Memory B cell (primary cell): ENCODE measurements around the gene GRB2.

Experiments
- ATAC-seq: fragments of 150-1000 bp; cut with Tn5 transposase; 2 replicates; pipeline ENCODE4 v1.10.0; 2021; ENCODE audit warnings: low read depth, mild to moderate bottlenecking, moderate library complexity
- DNase-seq, 2 donors: peaks; one replicate each; pipeline ENCODE4 v3.0.0; 2022; ENCODE audit warnings: low spot score in 2 of 2
- H3K27ac Mint-ChIP-seq: one replicate; pipeline ENCODE4 v1.8.0; 2022; ENCODE audit warnings: mild to moderate bottlenecking, moderate library complexity, mixed read lengths
- H3K27me3 Mint-ChIP-seq: one replicate; pipeline ENCODE4 v1.8.0; 2022; ENCODE audit warnings: mixed read lengths
- H3K36me3 Mint-ChIP-seq: one replicate; pipeline ENCODE4 v1.8.0; 2022; ENCODE audit warnings: mild to moderate bottlenecking, mixed read lengths
- H3K4me1 Mint-ChIP-seq: one replicate; pipeline ENCODE4 v1.8.0; 2022; ENCODE audit warnings: mixed read lengths
- H3K4me3 Mint-ChIP-seq: one replicate; pipeline ENCODE4 v1.8.0; 2022; ENCODE audit warnings: mild to moderate bottlenecking, moderate library complexity, mixed read lengths
- H3K9me3 Mint-ChIP-seq: one replicate; pipeline ENCODE4 v1.8.0; 2022; ENCODE audit warnings: mixed read lengths

Gene GRB2

GRCh38 chr17:75321506-75321905 lies 84.0 kb downstream of the GRB2 start:
- H3K4me1 Mint-ChIP-seq = peaks cover 43% of the 10 kb centered on the region
- H3K4me3 Mint-ChIP-seq = no peak overlapping the region
- ATAC-seq (no peak), DNase-seq (no peak)
- H3K27ac Mint-ChIP-seq = peak overlapping the region; percentile 96
- H3K36me3 Mint-ChIP-seq = peaks cover 16% of the 10 kb centered on the region
- no peaks in the 10 kb centered on the region for H3K9me3 Mint-ChIP-seq
- H3K27me3 Mint-ChIP-seq = no peaks in the 10 kb centered on the region

GRCh38 chr17:75319904-75320691 lies 85.4 kb downstream of the GRB2 start:
- DNase-seq = no peak
- peak overlapping the region; percentile 64 for H3K4me3 Mint-ChIP-seq
- H3K27ac Mint-ChIP-seq = peak overlapping the region; percentile 96
- no peaks in the 10 kb centered on the region for H3K9me3 Mint-ChIP-seq
- peaks cover 14% of the 10 kb centered on the region for H3K36me3 Mint-ChIP-seq
- peaks cover 37% of the 10 kb centered on the region for H3K4me1 Mint-ChIP-seq
- H3K27me3 Mint-ChIP-seq = no peaks in the 10 kb centered on the region
- ATAC-seq = peak; percentile 60

- H3K36me3 Mint-ChIP-seq = peaks cover 14% of the 10 kb centered on the region
- ATAC-seq = no peak
- peak overlapping the region; percentile 41 for H3K4me3 Mint-ChIP-seq
- peak overlapping the region; percentile 96 for H3K27ac Mint-ChIP-seq
- H3K27me3 Mint-ChIP-seq = no peaks in the 10 kb centered on the region
- no peak for DNase-seq
- H3K4me1 Mint-ChIP-seq = peaks cover 40% of the 10 kb centered on the region
- no peaks in the 10 kb centered on the region for H3K9me3 Mint-ChIP-seq
Measured at GRCh38 chr17:75318615-75319222, 86.8 kb downstream of the GRB2 start.

GRCh38 chr17:75318211-75318610 lies 87.3 kb downstream of the GRB2 start:
- Mint-ChIP-seq H3K27me3 (no peaks in the 10 kb centered on the region), H3K4me3 (peak overlapping the region; percentile 11), H3K4me1 (peaks cover 39% of the 10 kb centered on the region), H3K36me3 (peaks cover 13% of the 10 kb centered on the region), H3K9me3 (no peaks in the 10 kb centered on the region), H3K27ac (peak overlapping the region; percentile 96)
- ATAC-seq = no peak
- no peak for DNase-seq

GRCh38 chr17:75317671-75318070 lies 87.8 kb downstream of the GRB2 start:
- H3K27ac Mint-ChIP-seq = peak overlapping the region; percentile 84
- H3K4me1 Mint-ChIP-seq = peaks cover 42% of the 10 kb centered on the region
- peaks cover 10% of the 10 kb centered on the region for H3K36me3 Mint-ChIP-seq
- H3K27me3 Mint-ChIP-seq = no peaks in the 10 kb centered on the region
- DNase-seq (no peak), ATAC-seq (no peak)
- no peaks in the 10 kb centered on the region for H3K9me3 Mint-ChIP-seq
- no peak overlapping the region for H3K4me3 Mint-ChIP-seq

GRCh38 chr17:75316253-75316652 lies 89.2 kb downstream of the GRB2 start:
- H3K9me3 Mint-ChIP-seq = no peaks in the 10 kb centered on the region
- no peak overlapping the region for H3K4me3 Mint-ChIP-seq
- peak overlapping the region; percentile 87 for H3K27ac Mint-ChIP-seq
- H3K36me3 Mint-ChIP-seq = peaks cover 10% of the 10 kb centered on the region
- H3K27me3 Mint-ChIP-seq = no peaks in the 10 kb centered on the region
- DNase-seq (no peak), ATAC-seq (no peak)
- peaks cover 47% of the 10 kb centered on the region for H3K4me1 Mint-ChIP-seq

- peaks cover 10% of the 10 kb centered on the region for H3K36me3 Mint-ChIP-seq
- no peaks in the 10 kb centered on the region for H3K27me3 Mint-ChIP-seq
- no peak for ATAC-seq
- no peak for DNase-seq
- peaks cover 47% of the 10 kb centered on the region for H3K4me1 Mint-ChIP-seq
- no peaks in the 10 kb centered on the region for H3K9me3 Mint-ChIP-seq
- peak overlapping the region; percentile 87 for H3K27ac Mint-ChIP-seq
- H3K4me3 Mint-ChIP-seq = no peak overlapping the region
Measured at GRCh38 chr17:75315541-75316243, 89.8 kb downstream of the GRB2 start.

- H3K9me3 Mint-ChIP-seq = no peaks in the 10 kb centered on the region
- H3K4me3 Mint-ChIP-seq = peak overlapping the region; percentile 46
- peak overlapping the region; percentile 52 for H3K27ac Mint-ChIP-seq
- DNase-seq (no peak), ATAC-seq (no peak)
- H3K36me3 Mint-ChIP-seq = peaks cover 7% of the 10 kb centered on the region
- peaks cover 39% of the 10 kb centered on the region for H3K4me1 Mint-ChIP-seq
- no peaks in the 10 kb centered on the region for H3K27me3 Mint-ChIP-seq
Measured at GRCh38 chr17:75313941-75314551, 91.4 kb downstream of the GRB2 start.

- Mint-ChIP-seq H3K36me3 (no peaks in the 10 kb centered on the region), H3K9me3 (no peaks in the 10 kb centered on the region), H3K4me1 (peaks cover 23% of the 10 kb centered on the region), H3K4me3 (no peak overlapping the region), H3K27ac (no peak overlapping the region), H3K27me3 (no peaks in the 10 kb centered on the region)
- no peak for ATAC-seq
- DNase-seq = no peak
Measured at GRCh38 chr17:75308732-75309629, 96.5 kb downstream of the GRB2 start.

GRCh38 chr17:75307957-75308731 lies 97.3 kb downstream of the GRB2 start:
- no peaks in the 10 kb centered on the region for H3K27me3 Mint-ChIP-seq
- no peak for DNase-seq
- ATAC-seq = no peak
- H3K27ac Mint-ChIP-seq = no peak overlapping the region
- no peaks in the 10 kb centered on the region for H3K36me3 Mint-ChIP-seq
- H3K4me3 Mint-ChIP-seq = no peak overlapping the region
- peaks cover 17% of the 10 kb centered on the region for H3K4me1 Mint-ChIP-seq
- no peaks in the 10 kb centered on the region for H3K9me3 Mint-ChIP-seq

- no peak overlapping the region for H3K27ac Mint-ChIP-seq
- no peaks in the 10 kb centered on the region for H3K27me3 Mint-ChIP-seq
- no peaks in the 10 kb centered on the region for H3K9me3 Mint-ChIP-seq
- peaks cover 7% of the 10 kb centered on the region for H3K4me1 Mint-ChIP-seq
- no peaks in the 10 kb centered on the region for H3K36me3 Mint-ChIP-seq
- no peak overlapping the region for H3K4me3 Mint-ChIP-seq
- ATAC-seq (no peak), DNase-seq (no peak)
Measured at GRCh38 chr17:75301502-75302206, 103.8 kb downstream of the GRB2 start.

GRCh38 chr17:75301049-75301448 lies 104.4 kb downstream of the GRB2 start:
- Mint-ChIP-seq H3K27ac (no peak overlapping the region), H3K4me1 (peaks cover 9% of the 10 kb centered on the region), H3K36me3 (no peaks in the 10 kb centered on the region), H3K9me3 (no peaks in the 10 kb centered on the region), H3K4me3 (no peak overlapping the region), H3K27me3 (no peaks in the 10 kb centered on the region)
- DNase-seq (no peak), ATAC-seq (no peak)
